Naive thymus-derived CD8-positive, alpha-beta T cell (primary cell): Measurements from ENCODE around the gene SULT1C3. TPM values are rescaled to one million over a fixed set of nuclear protein-coding genes. Genes with fewer than 3 reads are reported as not detected.
"Not testable (repeated sequence)": the region's sequence is repeated elsewhere in the genome, so short reads cannot be mapped to it uniquely, and the experiment has no call there.

ENCODE experiments used
- ATAC-seq, 2 donors: fragments of 150-1000 bp; cut with Tn5 transposase in 1 of 2; sonication (Bioruptor Pico), chemical (Tn5 transposase) in 1 of 2; 1 replicate in 1 of 2; 2 replicates in 1 of 2; pipeline ENCODE4 v1.10.0; 2021; ENCODE audit warnings: mild to moderate bottlenecking in 2 of 2, moderate library complexity in 2 of 2
- POLR2A ChIA-PET: fragments of 350-600 bp; sonication (Branson Sonifier 250); formaldehyde crosslinking; loops from one replicate; lab custom pipeline; 2021; ENCODE audit warnings: antibody characterized with exemption; lab: Charles Lee
- DNase-seq, 10 donors: peaks; one replicate each; pipeline versions ENCODE4 v3.0.0 to v3.0.0-alpha.2; 2020 to 2022
- H3K27ac Mint-ChIP-seq, 10 donors: one replicate each; pipeline ENCODE4 v1.8.0; 2020 to 2022; ENCODE audit warnings: mild to moderate bottlenecking in 10 of 10, mixed read lengths in 10 of 10, moderate library complexity in 4 of 10, inconsistent platforms in 1 of 10
- H3K27me3 Mint-ChIP-seq, 5 donors: one replicate each; pipeline ENCODE4 v1.8.0; 2021 to 2022; ENCODE audit warnings: mixed read lengths in 5 of 5
- H3K36me3 Mint-ChIP-seq, 3 donors: one replicate each; pipeline ENCODE4 v1.8.0; 2020 to 2022; ENCODE audit warnings: mixed read lengths in 3 of 3, mild to moderate bottlenecking in 2 of 3, inconsistent platforms in 1 of 3
- H3K4me1 Mint-ChIP-seq, 4 donors: one replicate each; pipeline ENCODE4 v1.8.0; 2021 to 2022; ENCODE audit warnings: mixed read lengths in 4 of 4
- H3K4me3 Mint-ChIP-seq, 10 donors: one replicate each; pipeline ENCODE4 v1.8.0; 2020 to 2022; ENCODE audit warnings: mild to moderate bottlenecking in 10 of 10, mixed read lengths in 10 of 10, moderate library complexity in 6 of 10, inconsistent platforms in 1 of 10
- H3K9me3 Mint-ChIP-seq, 9 donors: one replicate each; pipeline ENCODE4 v1.8.0; 2020 to 2022; ENCODE audit warnings: mixed read lengths in 9 of 9, mild to moderate bottlenecking in 3 of 9, inconsistent platforms in 1 of 9, moderate library complexity in 1 of 9
- polyA plus RNA-seq, 3 donors: library from polyadenylated mRNA; unstranded; fragments of 300-500 nt; fragmentation: Illumina TruSeq; gene quantifications; one replicate each; pipeline ENCODE4 v1.2.3, GENCODE V29; 2021
- total RNA-seq, 8 experiments: library from RNA in 2 of 8; stranded (reverse) in 2 of 8; gene quantifications; one replicate each; pipeline ENCODE4 v1.2.3 and lab custom pipeline; 2021 to 2026

Gene SULT1C3
- total and polyA plus RNA-seq, 5 experiments from 2014 or later, result not detected

DNA sequence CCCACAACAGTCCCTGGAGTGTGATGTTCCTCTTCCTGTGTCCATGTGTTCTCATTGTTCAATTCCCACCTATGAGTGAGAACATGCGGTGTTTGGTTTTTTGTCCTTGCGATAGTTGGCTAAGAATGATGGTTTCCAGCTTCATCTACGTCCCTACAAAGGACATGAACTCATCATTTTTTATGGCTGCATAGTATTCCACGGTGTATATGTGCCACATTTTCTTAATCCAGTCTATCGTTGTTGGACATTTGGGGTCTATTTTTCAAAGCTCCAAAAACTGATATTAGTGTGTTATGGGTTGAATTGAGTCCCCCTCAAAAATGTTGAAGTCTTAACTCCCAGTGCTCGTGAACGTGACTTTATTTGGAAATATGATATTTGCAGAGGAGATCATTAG is 44.8 kb downstream of the SULT1C3 start:
- Mint-ChIP-seq H3K36me3 (peaks cover 0 to 14% (median 0%) of the 10 kb centered on the region in 3 donors), H3K9me3 (peaks cover 0 to 20% (median 6%) of the 10 kb centered on the region in 9 donors), H3K27me3 (peaks cover 0 to 27% (median 7%) of the 10 kb centered on the region in 5 donors)
- ATAC-seq, H3K4me1 Mint-ChIP-seq, H3K4me3 Mint-ChIP-seq, H3K27ac Mint-ChIP-seq, DNase-seq, POLR2A ChIA-PET: not testable (repeated sequence)

DNA sequence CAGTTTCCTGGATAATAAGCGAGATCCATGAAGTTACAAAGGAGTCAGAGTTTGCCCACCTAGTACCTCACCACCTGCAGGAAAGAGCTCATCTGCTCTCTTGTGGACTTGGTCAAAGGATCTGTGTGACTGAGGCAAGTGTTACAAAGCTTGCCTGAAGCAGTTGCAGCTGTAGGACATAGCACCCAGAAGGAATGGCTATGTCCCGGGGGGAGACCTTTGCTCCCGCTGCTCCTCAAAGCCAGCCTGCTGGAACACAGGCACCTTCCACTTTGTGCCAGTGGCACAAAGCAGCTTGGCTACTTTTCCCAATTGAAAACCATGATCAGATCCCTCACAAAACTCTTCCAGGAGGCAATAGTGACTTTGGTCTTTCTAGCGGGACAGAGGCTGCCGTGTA is 45.8 kb downstream of the SULT1C3 start:
- ATAC-seq (no peak), DNase-seq (no peak)
- H3K27ac Mint-ChIP-seq, result no peak overlapping the region
- POLR2A ChIA-PET, result no interaction called here
- H3K4me3 Mint-ChIP-seq, result no peak overlapping the region
- peaks cover 0 to 27% (median 7%) of the 10 kb centered on the region in 5 donors for H3K27me3 Mint-ChIP-seq
- H3K4me1 Mint-ChIP-seq, result no peaks in the 10 kb centered on the region
- peaks cover 0 to 20% (median 6%) of the 10 kb centered on the region in 9 donors for H3K9me3 Mint-ChIP-seq
- H3K36me3 Mint-ChIP-seq, result peaks cover 0 to 14% (median 0%) of the 10 kb centered on the region in 3 donors

DNA sequence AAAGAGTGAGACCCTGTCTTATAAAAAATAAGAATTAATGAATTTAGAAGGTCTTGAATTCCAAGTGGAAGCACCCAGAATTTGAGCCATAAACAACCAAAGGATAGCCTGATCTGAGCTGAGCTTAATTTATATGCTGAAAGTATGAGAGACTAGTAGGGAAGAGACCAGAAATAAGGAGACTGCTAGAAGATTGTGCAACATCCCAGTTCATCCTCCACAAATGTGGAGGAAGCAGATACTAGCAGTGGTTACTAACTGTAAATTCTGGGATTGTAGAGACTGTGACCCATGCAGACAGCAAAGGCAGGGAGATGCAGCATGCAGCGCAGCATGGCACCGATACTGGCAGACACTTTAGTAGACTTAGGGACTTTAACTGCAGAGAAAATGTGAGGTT is 47.4 kb downstream of the SULT1C3 start:
- peaks cover 0 to 27% (median 7%) of the 10 kb centered on the region in 5 donors for H3K27me3 Mint-ChIP-seq

DNA sequence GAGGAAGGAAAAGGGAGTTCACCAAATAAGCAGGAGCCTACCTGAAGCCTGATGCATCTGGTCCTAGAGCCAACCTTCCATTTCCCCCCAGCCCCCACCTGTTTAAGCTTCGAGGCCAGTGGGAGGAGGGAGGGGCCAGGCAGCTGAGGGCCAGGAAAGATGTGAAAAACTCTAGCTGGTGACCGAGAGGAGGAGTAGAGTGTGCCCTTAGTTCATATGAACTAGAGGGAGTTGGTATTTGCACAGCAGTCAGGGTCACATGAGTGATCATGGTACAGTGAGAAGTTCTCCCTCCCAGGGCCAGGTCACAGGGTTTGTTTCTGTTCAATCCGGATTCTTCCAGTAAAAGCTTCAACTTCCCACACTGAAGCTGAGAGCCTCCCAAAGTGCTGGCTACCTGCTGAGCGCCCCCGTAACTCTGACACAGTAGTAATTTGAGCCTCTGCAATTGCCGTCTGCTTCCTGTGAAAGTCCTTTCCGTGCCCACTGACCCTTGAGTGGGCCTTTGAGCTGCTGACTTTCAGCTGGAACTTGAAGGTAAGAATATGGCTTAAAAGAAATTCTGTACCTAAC is 48.9 kb downstream of the SULT1C3 start, which contains the start of gene SULT1C2:
Gene SULT1C2, plus strand, starts transcription at position 362 of the 573 bp plus-strand sequence. CDS start 4,773 bp downstream, outside the sequence.
- DNase-seq (no peak), ATAC-seq (no peak)
- H3K9me3 Mint-ChIP-seq, result peaks cover 0 to 14% (median 5%) of the 10 kb centered on the region in 9 donors
- POLR2A ChIA-PET, result no interaction called here
- H3K36me3 Mint-ChIP-seq, result peaks cover 0 to 9% (median 0%) of the 10 kb centered on the region in 3 donors
- H3K4me3 Mint-ChIP-seq, result no peak within 1 kb of the TSS
- H3K27me3 Mint-ChIP-seq, result peaks cover 0 to 27% (median 7%) of the 10 kb centered on the region in 5 donors
- H3K4me1 Mint-ChIP-seq, result no peaks in the 10 kb centered on the region
- no peak within 1 kb of the TSS for H3K27ac Mint-ChIP-seq

More for the DNA sequence above, 47.4 kb downstream of the SULT1C3 start:
- no peak for ATAC-seq
- no peak overlapping the region for H3K27ac Mint-ChIP-seq
- no peak for DNase-seq
- H3K9me3 Mint-ChIP-seq, result peaks cover 0 to 20% (median 6%) of the 10 kb centered on the region in 9 donors
- H3K4me1 Mint-ChIP-seq, result no peaks in the 10 kb centered on the region
- H3K4me3 Mint-ChIP-seq, result no peak overlapping the region
- POLR2A ChIA-PET, result no interaction called here
- H3K36me3 Mint-ChIP-seq, result peaks cover 0 to 14% (median 0%) of the 10 kb centered on the region in 3 donors

DNA sequence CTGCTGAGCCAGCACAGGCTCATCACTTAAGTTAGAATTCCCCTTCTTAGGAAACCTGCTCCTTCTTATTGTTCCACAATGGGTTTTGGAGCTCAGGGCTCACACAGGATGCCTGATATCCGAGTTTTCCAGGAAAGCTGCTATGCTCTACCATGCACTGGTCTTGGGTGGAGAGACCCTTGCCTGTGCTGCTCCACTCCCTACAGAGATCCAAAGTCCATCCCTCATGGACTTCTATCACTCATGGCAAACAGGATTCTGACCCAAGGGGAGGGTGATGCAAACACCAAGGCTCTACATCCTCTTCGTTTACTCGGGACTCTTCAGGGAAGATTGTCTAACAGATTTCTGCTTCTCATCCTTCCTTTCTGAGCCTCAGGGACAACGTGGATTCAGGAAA is 54.1 kb downstream of the SULT1C3 start:
- H3K4me1 Mint-ChIP-seq, result peaks cover 0 to 2% (median 0%) of the 10 kb centered on the region in 4 donors
- H3K27ac Mint-ChIP-seq, result no peak overlapping the region
- H3K27me3 Mint-ChIP-seq, result peaks cover 0 to 3% (median 0%) of the 10 kb centered on the region in 5 donors
- no peaks in the 10 kb centered on the region for H3K36me3 Mint-ChIP-seq
- ATAC-seq (no peak), DNase-seq (no peak)
- H3K9me3 Mint-ChIP-seq, result no peaks in the 10 kb centered on the region
- POLR2A ChIA-PET, result no interaction called here
- no peak overlapping the region for H3K4me3 Mint-ChIP-seq

DNA sequence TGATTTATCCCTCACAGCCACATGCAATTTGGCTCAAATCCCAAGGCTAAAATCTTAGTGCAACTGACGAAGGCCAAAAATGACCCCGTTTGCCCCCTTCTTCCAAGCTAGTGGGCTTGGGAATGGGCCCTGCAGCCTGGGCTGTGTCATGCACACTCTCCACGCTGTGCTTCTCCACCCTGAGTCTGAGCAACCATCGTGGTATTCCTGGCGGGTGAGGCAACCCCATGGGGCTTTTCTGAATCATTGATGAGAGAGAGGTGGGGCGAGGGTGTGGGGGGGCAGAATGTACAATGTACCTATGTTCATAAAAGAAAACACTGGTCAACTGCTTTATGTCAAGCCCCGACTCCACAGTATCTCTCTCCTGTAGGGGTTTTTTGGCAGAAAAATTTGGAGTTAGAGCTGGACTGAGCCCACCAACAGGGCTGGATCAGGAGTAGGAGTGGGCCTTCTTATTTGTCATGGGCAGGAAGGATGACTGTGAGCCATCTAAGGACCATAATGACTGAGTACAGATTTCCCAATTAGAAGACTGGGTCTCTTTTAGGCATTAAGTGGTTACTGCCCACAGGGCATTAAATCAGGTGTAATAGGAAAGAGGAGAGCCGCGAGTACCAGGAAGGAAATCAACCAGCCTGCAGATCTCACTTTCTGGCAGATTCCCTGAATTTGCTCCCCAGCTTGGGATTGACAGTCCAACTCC is 57.8 kb downstream of the SULT1C3 start:
- Mint-ChIP-seq H3K27me3 (peaks cover 0 to 8% (median 4%) of the 10 kb centered on the region in 5 donors), H3K27ac (no peak overlapping the region), H3K9me3 (no peaks in the 10 kb centered on the region), H3K4me1 (peaks cover 0 to 2% (median 0%) of the 10 kb centered on the region in 4 donors), H3K36me3 (no peaks in the 10 kb centered on the region), H3K4me3 (no peak overlapping the region)
- no peak for ATAC-seq
- POLR2A ChIA-PET, result no interaction called here
- no peak for DNase-seq

DNA sequence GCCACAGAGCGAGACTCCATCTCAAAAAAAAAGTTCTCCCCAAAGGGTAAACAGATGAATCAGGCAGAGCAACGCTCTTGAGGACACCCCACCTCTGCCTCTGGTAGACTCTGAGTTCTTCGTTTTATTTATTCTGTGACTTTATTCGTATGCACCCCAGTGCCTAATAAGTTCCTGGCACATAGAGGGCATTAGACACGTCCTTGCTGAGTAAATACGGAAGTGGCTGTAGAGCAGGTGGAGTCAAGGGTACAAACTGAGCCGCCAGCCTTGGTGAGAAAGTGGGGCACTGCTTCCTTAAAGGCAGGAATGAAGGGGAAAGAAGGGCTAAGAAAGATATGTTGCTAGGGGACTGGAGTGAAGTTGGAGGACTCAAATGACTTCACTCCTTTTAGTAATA is 61.8 kb downstream of the SULT1C3 start:
- no peak overlapping the region for H3K27ac Mint-ChIP-seq
- H3K4me1 Mint-ChIP-seq, result peaks cover 3 to 13% (median 6%) of the 10 kb centered on the region in 4 donors
- H3K4me3 Mint-ChIP-seq, result no peak overlapping the region
- POLR2A ChIA-PET, result no interaction called here
- peaks cover 0 to 8% (median 6%) of the 10 kb centered on the region in 5 donors for H3K27me3 Mint-ChIP-seq
- ATAC-seq (no peak), DNase-seq (no peak)
- H3K9me3 Mint-ChIP-seq, result no peaks in the 10 kb centered on the region
- no peaks in the 10 kb centered on the region for H3K36me3 Mint-ChIP-seq

DNA sequence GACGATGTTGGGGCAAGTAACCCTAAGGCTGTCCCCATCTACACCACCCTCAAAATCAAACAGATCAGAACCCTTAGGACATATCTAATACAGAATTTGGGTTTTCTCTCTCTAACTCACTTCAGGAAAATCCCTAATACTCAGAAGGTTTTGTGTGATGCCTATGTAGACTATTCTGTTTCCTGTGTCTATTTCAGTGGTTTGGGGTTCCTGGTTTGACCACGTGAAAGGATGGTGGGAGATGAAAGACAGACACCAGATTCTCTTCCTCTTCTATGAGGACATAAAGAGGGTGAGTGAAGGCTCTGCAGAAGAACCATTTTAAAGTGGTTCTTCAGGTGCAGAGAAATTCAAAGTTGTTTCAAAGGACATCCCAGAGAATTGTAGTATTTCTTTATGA is 65.2 kb downstream of the SULT1C3 start:
- no peak overlapping the region for H3K27ac Mint-ChIP-seq
- POLR2A ChIA-PET, result no interaction called here
- no peak for DNase-seq
- H3K4me3 Mint-ChIP-seq, result no peak overlapping the region
- H3K36me3 Mint-ChIP-seq, result no peaks in the 10 kb centered on the region
- ATAC-seq, result no peak
- H3K27me3 Mint-ChIP-seq, result peaks cover 0 to 9% (median 3%) of the 10 kb centered on the region in 5 donors
- peaks cover 3 to 13% (median 6%) of the 10 kb centered on the region in 4 donors for H3K4me1 Mint-ChIP-seq
- H3K9me3 Mint-ChIP-seq, result peaks cover 0 to 3% (median 0%) of the 10 kb centered on the region in 9 donors

DNA sequence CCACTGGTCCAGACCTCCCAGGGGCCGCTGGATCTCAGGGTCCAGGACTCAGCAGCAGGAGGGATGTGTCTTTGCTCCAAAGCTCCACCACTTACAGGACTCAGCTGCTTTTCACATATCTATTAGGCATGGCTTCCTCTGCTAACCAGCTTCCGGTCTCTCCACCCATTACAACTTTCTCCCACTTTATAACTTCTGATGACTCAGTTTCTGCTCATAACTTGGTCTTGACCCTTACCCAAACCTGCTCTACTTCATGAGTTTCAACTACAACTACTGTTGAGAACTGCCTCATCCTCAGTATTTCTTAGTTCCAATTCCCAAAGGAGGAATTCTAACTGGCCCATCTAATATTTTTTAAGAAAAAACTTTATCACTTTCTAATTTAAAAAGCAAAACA is 66.1 kb downstream of the SULT1C3 start:
- H3K4me3 Mint-ChIP-seq, result no peak overlapping the region
- H3K9me3 Mint-ChIP-seq, result peaks cover 0 to 3% (median 0%) of the 10 kb centered on the region in 9 donors
- no peaks in the 10 kb centered on the region for H3K36me3 Mint-ChIP-seq
- no peak overlapping the region for H3K27ac Mint-ChIP-seq
- no peak for ATAC-seq
- POLR2A ChIA-PET, result no interaction called here
- peaks cover 3 to 13% (median 6%) of the 10 kb centered on the region in 4 donors for H3K4me1 Mint-ChIP-seq
- peaks cover 0 to 9% (median 3%) of the 10 kb centered on the region in 5 donors for H3K27me3 Mint-ChIP-seq
- DNase-seq, result no peak

DNA sequence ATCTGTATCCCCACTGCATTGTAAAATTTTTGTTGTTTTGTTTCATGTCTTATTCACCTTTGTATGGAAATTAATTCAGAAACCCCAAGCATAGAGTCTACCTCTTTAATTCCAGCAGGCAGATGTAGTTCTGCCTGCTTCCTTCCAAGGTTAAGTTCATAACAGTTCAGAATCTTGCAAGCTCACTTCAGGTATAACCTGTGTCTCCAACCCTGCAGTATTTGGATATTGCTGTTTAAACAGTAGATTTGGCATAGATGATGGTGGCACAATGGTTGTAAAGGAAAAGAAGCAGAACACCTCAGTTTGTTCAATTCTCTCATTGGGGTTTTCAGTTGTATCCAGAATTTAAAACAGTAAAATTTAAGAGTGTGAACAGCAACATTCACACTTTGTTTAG is 70.1 kb downstream of the SULT1C3 start:
- ATAC-seq, result no peak
- Mint-ChIP-seq H3K9me3 (peaks cover 0 to 3% (median 0%) of the 10 kb centered on the region in 9 donors), H3K27me3 (peaks cover 0 to 6% (median 1%) of the 10 kb centered on the region in 5 donors), H3K27ac (no peak overlapping the region), H3K4me1 (peaks cover 3 to 9% (median 5%) of the 10 kb centered on the region in 4 donors), H3K36me3 (no peaks in the 10 kb centered on the region), H3K4me3 (no peak overlapping the region)
- POLR2A ChIA-PET, result no interaction called here
- DNase-seq, result no peak

Other genes with a start within 250 kb of the SULT1C3 start
- not detected for gene SULT1C2, start 48.9 kb downstream of the SULT1C3 start, total RNA-seq
- not detected for gene SULT1C2, start 48.9 kb downstream of the SULT1C3 start, polyA plus RNA-seq
- not detected for gene SULT1C4, start 138.0 kb downstream of the SULT1C3 start, total RNA-seq
- not detected for gene SULT1C4, start 138.0 kb downstream of the SULT1C3 start, polyA plus RNA-seq
- gene GCC2, start 209.2 kb downstream of the SULT1C3 start, total RNA-seq, result 100 to 1,000 TPM; 198 to 205 TPM
- gene GCC2, start 209.2 kb downstream of the SULT1C3 start, polyA plus RNA-seq, result 100 to 1,000 TPM in 1 of 3 donors, 10 to 100 TPM in 2; 51.5 to 100 (median 65.0) TPM